ENCODE results near the gene ARL3.

Gene ARL3

GRCh38 chr10:102648889-102649796, 65.1 kb downstream of the ARL3 start:
- Histone ChIP-seq H3K27me3 (ENCODE audit: insufficient read depth, low read depth) (no peaks in the 10 kb centered on the region), H3K9ac (no peak overlapping the region), H3K4me1 (ENCODE audit: low read depth, poor library complexity, severe bottlenecking) (peaks cover 69% of the 10 kb centered on the region), H2AFZ (ENCODE audit: low read depth) (no peak overlapping the region), H3K79me2 (ENCODE audit: insufficient read depth, low read depth) (peaks cover 93% of the 10 kb centered on the region), H4K20me1 (ENCODE audit: insufficient read depth) (peaks cover 11% of the 10 kb centered on the region), H3K36me3 (ENCODE audit: insufficient read depth) (no peaks in the 10 kb centered on the region), H3K4me2 (no peak overlapping the region; the same call in 1 of the 2 replicates), H3K27ac (no peak overlapping the region), H3K4me3 (IDR thresholded peaks at IDR 0.05; ENCODE audit: insufficient read depth, low read depth, low read length) (no peak overlapping the region)
- TF ChIP-seq CTCF (conservative IDR thresholded peaks at IDR 0.05; ENCODE audit: low read depth, low read length): no peak

- no peak overlapping the region for H3K9ac ChIP-seq
- H3K4me3 ChIP-seq (IDR thresholded peaks at IDR 0.05; ENCODE audit: insufficient read depth, low read depth, low read length): no peak overlapping the region
Observed at GRCh38 chr10:102648269-102648888, 65.8 kb downstream of the ARL3 start.

GRCh38 chr10:102647443-102648268, 66.5 kb downstream of the ARL3 start:
- no peaks in the 10 kb centered on the region for H3K36me3 ChIP-seq (ENCODE audit: insufficient read depth)
- H4K20me1 ChIP-seq (ENCODE audit: insufficient read depth): peaks cover 11% of the 10 kb centered on the region
- no peak overlapping the region for H3K4me3 ChIP-seq (IDR thresholded peaks at IDR 0.05; ENCODE audit: insufficient read depth, low read depth, low read length)
- H3K4me1 ChIP-seq (ENCODE audit: low read depth, poor library complexity, severe bottlenecking): peaks cover 63% of the 10 kb centered on the region
- H3K79me2 ChIP-seq (ENCODE audit: insufficient read depth, low read depth): peaks cover 88% of the 10 kb centered on the region
- H3K27ac ChIP-seq: no peak overlapping the region
- H3K9ac ChIP-seq: no peak overlapping the region
- TF ChIP-seq CTCF (conservative IDR thresholded peaks at IDR 0.05; ENCODE audit: low read depth, low read length): no peak
- peak overlapping the region; percentile 96; the same call in 1 of the 2 replicates for H3K4me2 ChIP-seq
- H2AFZ ChIP-seq (ENCODE audit: low read depth): no peak overlapping the region
- H3K27me3 ChIP-seq (ENCODE audit: insufficient read depth, low read depth): no peaks in the 10 kb centered on the region

More at GRCh38 chr10:102648269-102648888, 65.8 kb downstream of the ARL3 start:
- Histone ChIP-seq H3K4me2 (peak overlapping the region; percentile 96; the same call in 1 of the 2 replicates), H3K27me3 (ENCODE audit: insufficient read depth, low read depth) (no peaks in the 10 kb centered on the region), H3K4me1 (ENCODE audit: low read depth, poor library complexity, severe bottlenecking) (peaks cover 69% of the 10 kb centered on the region), H3K27ac (no peak overlapping the region), H3K79me2 (ENCODE audit: insufficient read depth, low read depth) (peaks cover 88% of the 10 kb centered on the region), H2AFZ (ENCODE audit: low read depth) (no peak overlapping the region), H4K20me1 (ENCODE audit: insufficient read depth) (peaks cover 11% of the 10 kb centered on the region), H3K36me3 (ENCODE audit: insufficient read depth) (no peaks in the 10 kb centered on the region)
- no peak for TF ChIP-seq CTCF (conservative IDR thresholded peaks at IDR 0.05; ENCODE audit: low read depth, low read length)
